ENCODE measurements around the gene PIK3C2B.

GRCh38 chr1:204469304-204469703 lies 25.3 kb downstream of the PIK3C2B start:
- no peak for TF ChIP-seq CTCF (conservative IDR thresholded peaks at IDR 0.05; ENCODE audit: low read length)
- TF ChIP-seq EZH2phosphoT487 (IDR thresholded peaks at IDR 0.05; ENCODE audit: borderline replicate concordance), result no peak
